GM23338 (cell line): ENCODE measurements around the gene FGGY. TPM values are rescaled to one million over a fixed set of nuclear protein-coding genes. Genes with fewer than 3 reads are reported as not detected.
A peak's percentile ranks its signal among the peaks of the same experiment; 100 is the strongest.

Experiments
- ATAC-seq: fragments of 200-7000 bp; cut with Tn5 transposase; 3 replicates; pipeline ENCODE4 v1.9.1; 2020
- DNase-seq: peaks from one replicate; pipeline ENCODE4 v3.0.0-alpha.2; 2015; ENCODE audit warnings: low spot score
- H2AFZ ChIP-seq: fragments of 200-600 bp; sonication (generic); 2 replicates; pipeline ENCODE4 v1.8.0; 2016; ENCODE audit warnings: antibody characterized with exemption, mild to moderate bottlenecking, moderate library complexity
- H3F3A ChIP-seq: fragments of 200-600 bp; sonication (generic); replicated peaks from 2 replicates; pipeline ENCODE4 v1.8.0; 2017; ENCODE audit warnings: antibody characterized with exemption, mixed run types, low read depth
- H3K27ac ChIP-seq: fragments of 200-600 bp; sonication (generic); 2 replicates; pipeline ENCODE4 v1.6.1; 2016; ENCODE audit warnings: low read depth
- H3K27me3 ChIP-seq: fragments of 200-600 bp; sonication (generic); 2 replicates; pipeline ENCODE4 v1.8.0; 2016; ENCODE audit warnings: mild to moderate bottlenecking, mixed run types, moderate library complexity; ENCODE audit not compliant: insufficient read depth
- H3K36me3 ChIP-seq: fragments of 200-600 bp; sonication (generic); 2 replicates; pipeline ENCODE4 v1.8.0; 2016; ENCODE audit warnings: mild to moderate bottlenecking; ENCODE audit not compliant: insufficient read depth
- H3K4me1 ChIP-seq: fragments of 200-600 bp; sonication (generic); 2 replicates; pipeline ENCODE4 v1.8.0; 2016; ENCODE audit warnings: mild to moderate bottlenecking, moderate library complexity; ENCODE audit not compliant: insufficient read depth
- H3K4me2 ChIP-seq: fragments of 200-600 bp; sonication (generic); 2 replicates; pipeline ENCODE4 v1.7.1; 2017; ENCODE audit warnings: mixed run types
- H3K4me3 ChIP-seq: fragments of 200-600 bp; sonication (generic); 2 replicates; pipeline ENCODE4 v1.6.1; 2016; ENCODE audit warnings: mixed run types
- H3K79me2 ChIP-seq: fragments of 200-600 bp; sonication (generic); replicated peaks from 2 replicates; pipeline ENCODE4 v1.8.0; 2017; ENCODE audit warnings: mild to moderate bottlenecking; ENCODE audit not compliant: insufficient read depth
- H3K9me2 ChIP-seq: fragments of 200-600 bp; sonication (generic); 2 replicates; pipeline ENCODE4 v1.8.0; 2017; ENCODE audit not compliant: insufficient read depth
- H4K20me1 ChIP-seq: fragments of 200-600 bp; sonication (generic); replicated peaks from 2 replicates; pipeline ENCODE4 v1.8.0; 2017; ENCODE audit warnings: mild to moderate bottlenecking; ENCODE audit not compliant: insufficient read depth
- H3K27ac Mint-ChIP-seq: 2 replicates; pipeline ENCODE4 v1.8.0; 2020; ENCODE audit warnings: inconsistent platforms, mild to moderate bottlenecking, moderate library complexity, mixed read lengths
- H3K27me3 Mint-ChIP-seq: 3 replicates; pipeline ENCODE4 v1.8.0; 2022; ENCODE audit warnings: low read depth, mild to moderate bottlenecking, moderate library complexity, mixed read lengths, inconsistent platforms; ENCODE audit not compliant: insufficient read depth, poor library complexity
- H3K36me3 Mint-ChIP-seq: 3 replicates; pipeline ENCODE4 v1.8.0; 2021; ENCODE audit warnings: low read depth, mild to moderate bottlenecking, inconsistent platforms, moderate library complexity, mixed read lengths
- H3K4me1 Mint-ChIP-seq: 3 replicates; pipeline ENCODE4 v1.8.0; 2020; ENCODE audit warnings: mild to moderate bottlenecking, inconsistent platforms, mixed read lengths
- H3K4me3 Mint-ChIP-seq: 3 replicates; pipeline ENCODE4 v1.8.0; 2021; ENCODE audit warnings: moderate library complexity, mild to moderate bottlenecking, inconsistent platforms, mixed read lengths
- H3K9me3 Mint-ChIP-seq: 3 replicates; pipeline ENCODE4 v1.8.0; 2020; ENCODE audit warnings: moderate library complexity, mild to moderate bottlenecking, inconsistent platforms, mixed read lengths
- JUNB ChIP-seq: IDR thresholded peaks from one replicate; pipeline ENCODE4 v1.6.1; 2016; ENCODE audit warnings: antibody characterized with exemption; ENCODE audit not compliant: unreplicated experiment
- POLR2AphosphoS5 ChIP-seq: IDR thresholded peaks from 2 replicates; pipeline ENCODE4 v1.6.1; 2016; ENCODE audit warnings: antibody characterized with exemption, low read depth
- STAT1 ChIP-seq: IDR thresholded peaks from one replicate; pipeline ENCODE4 v1.6.1; 2016; ENCODE audit warnings: antibody characterized with exemption; ENCODE audit not compliant: unreplicated experiment
- ZNF114 ChIP-seq: fragments of 250-450 bp; sonication (Bioruptor Pico); IDR thresholded peaks from 2 replicates; pipeline ENCODE4 v1.5.0; 2020; ENCODE audit warnings: mild to moderate bottlenecking, moderate library complexity
- polyA plus RNA-seq: library from polyadenylated mRNA; unstranded; fragments of >200 nt; fragmentation: Nextera tagmentation; extraction: Ambion mirVana; gene quantifications from 2 replicates; pipeline ENCODE4 v1.2.1, GENCODE V29; 2016
- total RNA-seq: library from RNA; depleted of rRNA; stranded (reverse); fragments of >200 nt; shearing (Covaris generic); gene quantifications from 2 replicates; pipeline ENCODE4 v1.2.3, GENCODE V29; 2014
- TF ChIP-seq, protein P1 (sequence below): IDR thresholded peaks from one replicate; pipeline ENCODE4 v1.6.1; 2018; ENCODE audit warnings: antibody characterized with exemption; ENCODE audit not compliant: unreplicated experiment

The FGGY gene
- total and polyA plus RNA-seq, 2 experiments from 2014 or later = 10.9 to 21.4 TPM

DNA sequence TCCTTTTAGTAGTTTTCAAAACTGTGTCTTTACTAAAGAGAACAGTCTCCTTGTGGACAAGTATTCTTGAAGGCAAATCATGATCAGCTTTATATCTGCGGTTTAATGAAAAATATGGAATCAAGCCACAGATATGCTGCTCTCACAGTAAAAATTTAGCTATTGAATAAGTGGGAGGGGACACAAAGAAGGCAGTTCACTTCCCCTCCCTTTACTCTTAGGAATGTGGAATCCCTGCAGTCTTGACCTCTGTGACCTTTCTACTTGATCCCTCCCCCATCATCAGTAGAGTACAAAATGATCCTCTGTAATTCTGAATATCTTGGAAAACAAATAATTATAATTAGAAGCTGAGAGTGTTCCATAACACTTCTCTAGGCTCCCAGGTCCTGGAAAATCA is 381.1 kb downstream of the FGGY start (continued):
- no peak for TF ChIP-seq JUNB

DNA sequence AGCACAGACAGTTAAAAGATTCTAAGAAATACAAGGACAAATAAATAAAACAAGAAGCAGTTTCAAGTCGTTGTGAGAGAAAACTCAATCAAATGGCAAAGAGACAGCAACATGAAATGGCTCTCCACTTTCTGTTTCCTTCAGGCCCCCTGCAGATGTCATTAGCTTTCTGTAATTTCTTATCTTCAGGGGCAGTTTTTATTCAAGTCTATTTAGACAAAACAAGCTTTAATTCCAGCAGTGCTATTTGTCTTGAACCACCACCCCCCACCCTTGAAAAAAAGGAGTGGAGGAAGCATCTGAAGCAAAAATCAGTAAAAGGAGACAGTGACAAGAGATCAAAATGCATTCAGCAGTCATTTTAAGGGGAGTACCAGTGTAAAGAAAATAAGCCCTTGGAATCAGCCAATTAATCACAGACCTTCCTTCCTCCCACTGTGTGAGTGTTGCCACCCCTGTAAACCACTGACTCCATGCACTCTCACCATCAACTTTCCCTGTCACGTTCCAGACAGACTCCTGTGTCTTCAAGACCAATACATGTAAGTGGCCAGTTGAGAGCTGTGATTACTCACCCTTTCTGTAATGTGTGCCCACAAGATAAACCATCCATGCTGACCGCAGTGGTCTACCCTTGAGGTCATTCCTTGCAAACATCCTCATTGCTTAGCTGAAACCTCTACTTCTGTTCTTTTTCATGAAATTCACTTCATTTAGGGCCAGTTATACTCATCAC is 381.8 kb downstream of the FGGY start:
- TF ChIP-seq POLR2AphosphoS5 = no peak
- Mint-ChIP-seq H3K27me3 (no peaks in the 10 kb centered on the region), H3K4me1 (peaks cover 44% of the 10 kb centered on the region), H3K4me3 (no peak overlapping the region), H3K36me3 (no peaks in the 10 kb centered on the region), H3K9me3 (no peaks in the 10 kb centered on the region), H3K27ac (peak overlapping the region; percentile 49)
- H3K27me3 ChIP-seq = no peaks in the 10 kb centered on the region
- no peaks in the 10 kb centered on the region for H4K20me1 ChIP-seq
- no peaks in the 10 kb centered on the region for H3K36me3 ChIP-seq
- H3K79me2 ChIP-seq = no peaks in the 10 kb centered on the region
- H3F3A ChIP-seq = no peaks in the 10 kb centered on the region
- H3K4me1 ChIP-seq = peaks cover 40% of the 10 kb centered on the region
- no peak overlapping the region for H2AFZ ChIP-seq
- DNase-seq = no peak
- ATAC-seq = peak; percentile 50
- no peak overlapping the region for H3K4me3 ChIP-seq
- peak overlapping the region; percentile 4; the same call in 1 of the 2 replicates for H3K4me2 ChIP-seq
- peaks cover 5% of the 10 kb centered on the region; the same call in 1 of the 2 replicates for H3K9me2 ChIP-seq
- H3K27ac ChIP-seq = peak overlapping the region; percentile 8; the same call in 1 of the 2 replicates

DNA sequence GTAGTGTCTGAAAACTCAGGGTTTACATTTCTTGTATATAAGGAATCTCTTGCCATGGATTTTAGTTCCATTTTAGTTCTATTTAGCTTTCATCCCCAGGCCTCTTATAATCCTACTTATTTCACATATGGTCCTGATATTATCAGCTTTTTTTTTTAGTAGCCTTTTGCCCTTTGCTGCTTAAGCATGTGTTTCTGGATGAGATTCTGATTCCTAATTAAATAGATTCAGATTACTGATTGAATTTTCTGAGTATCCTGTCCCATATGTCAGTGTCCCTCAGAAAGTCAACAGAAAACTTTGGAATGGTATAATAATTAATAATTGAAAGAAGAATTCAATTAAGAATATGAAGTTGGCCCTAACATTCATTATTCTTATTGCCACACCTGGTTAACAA is 383.1 kb downstream of the FGGY start:
- Mint-ChIP-seq H3K4me1 (peaks cover 37% of the 10 kb centered on the region), H3K4me3 (no peak overlapping the region), H3K27me3 (peaks cover under 1% of the 10 kb centered on the region), H3K27ac (no peak overlapping the region), H3K9me3 (no peaks in the 10 kb centered on the region), H3K36me3 (no peaks in the 10 kb centered on the region)
- H3K4me1 ChIP-seq = peaks cover 37% of the 10 kb centered on the region
- no peak overlapping the region for H3K4me3 ChIP-seq
- ATAC-seq (no peak), DNase-seq (no peak)
- no peaks in the 10 kb centered on the region for H3K79me2 ChIP-seq
- H3K9me2 ChIP-seq = peaks cover 5% of the 10 kb centered on the region; the same call in 1 of the 2 replicates
- H3K27ac ChIP-seq = no peak overlapping the region
- H2AFZ ChIP-seq = no peak overlapping the region
- TF ChIP-seq STAT1 (no peak), ZNF114 (CRISPR knock-in tag) (no peak)
- TF ChIP-seq, protein P1, sequence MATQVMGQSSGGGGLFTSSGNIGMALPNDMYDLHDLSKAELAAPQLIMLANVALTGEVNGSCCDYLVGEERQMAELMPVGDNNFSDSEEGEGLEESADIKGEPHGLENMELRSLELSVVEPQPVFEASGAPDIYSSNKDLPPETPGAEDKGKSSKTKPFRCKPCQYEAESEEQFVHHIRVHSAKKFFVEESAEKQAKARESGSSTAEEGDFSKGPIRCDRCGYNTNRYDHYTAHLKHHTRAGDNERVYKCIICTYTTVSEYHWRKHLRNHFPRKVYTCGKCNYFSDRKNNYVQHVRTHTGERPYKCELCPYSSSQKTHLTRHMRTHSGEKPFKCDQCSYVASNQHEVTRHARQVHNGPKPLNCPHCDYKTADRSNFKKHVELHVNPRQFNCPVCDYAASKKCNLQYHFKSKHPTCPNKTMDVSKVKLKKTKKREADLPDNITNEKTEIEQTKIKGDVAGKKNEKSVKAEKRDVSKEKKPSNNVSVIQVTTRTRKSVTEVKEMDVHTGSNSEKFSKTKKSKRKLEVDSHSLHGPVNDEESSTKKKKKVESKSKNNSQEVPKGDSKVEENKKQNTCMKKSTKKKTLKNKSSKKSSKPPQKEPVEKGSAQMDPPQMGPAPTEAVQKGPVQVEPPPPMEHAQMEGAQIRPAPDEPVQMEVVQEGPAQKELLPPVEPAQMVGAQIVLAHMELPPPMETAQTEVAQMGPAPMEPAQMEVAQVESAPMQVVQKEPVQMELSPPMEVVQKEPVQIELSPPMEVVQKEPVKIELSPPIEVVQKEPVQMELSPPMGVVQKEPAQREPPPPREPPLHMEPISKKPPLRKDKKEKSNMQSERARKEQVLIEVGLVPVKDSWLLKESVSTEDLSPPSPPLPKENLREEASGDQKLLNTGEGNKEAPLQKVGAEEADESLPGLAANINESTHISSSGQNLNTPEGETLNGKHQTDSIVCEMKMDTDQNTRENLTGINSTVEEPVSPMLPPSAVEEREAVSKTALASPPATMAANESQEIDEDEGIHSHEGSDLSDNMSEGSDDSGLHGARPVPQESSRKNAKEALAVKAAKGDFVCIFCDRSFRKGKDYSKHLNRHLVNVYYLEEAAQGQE = no peak
- no peaks in the 10 kb centered on the region for H3F3A ChIP-seq
- H3K36me3 ChIP-seq = no peaks in the 10 kb centered on the region
- no peaks in the 10 kb centered on the region for H3K27me3 ChIP-seq
- no peaks in the 10 kb centered on the region for H4K20me1 ChIP-seq
- no peak overlapping the region for H3K4me2 ChIP-seq
